Stimulated activated naive CD8-positive, alpha-beta T cell treated with anti-CD3 and anti-CD28 coated beads, Interleukin-15, Interleukin-2, amounts not matched to agents 100 U/mL and 50 U/mL, for 24 hours (primary cell): ENCODE data around the gene MSANTD4.
"Not testable (repeated sequence)": the region's sequence is repeated elsewhere in the genome, so short reads cannot be mapped to it uniquely, and the experiment has no call there.

Experiments
- ATAC-seq: fragments of 150-1000 bp; cut with Tn5 transposase; one replicate; pipeline ENCODE4 v1.10.0; 2021
- DNase-seq: peaks from one replicate; pipeline ENCODE4 v3.0.0; 2021

The MSANTD4 gene

GRCh38 chr11:106021967-106022794, at the start of gene MSANTD4:
TSS of gene MSANTD4 (minus strand) at chr11:106022240. CDS start at chr11:106010917, 11,323 bp downstream.
- DNase-seq: peak; percentile 94
- ATAC-seq: peak; percentile 99

- no peak for ATAC-seq
- no peak for DNase-seq
Observed at GRCh38 chr11:106070606-106071005, 48.6 kb upstream of the MSANTD4 start.

- DNase-seq (no peak), ATAC-seq (peak; percentile 49)
Observed at GRCh38 chr11:106063009-106063408, 41.0 kb upstream of the MSANTD4 start.

- no peak for DNase-seq
- ATAC-seq: no peak
Observed at GRCh38 chr11:106061954-106062949, 40.2 kb upstream of the MSANTD4 start.

GRCh38 chr11:106061249-106061784, 39.3 kb upstream of the MSANTD4 start:
- no peak for ATAC-seq
- DNase-seq: no peak

GRCh38 chr11:106059617-106060016, 37.6 kb upstream of the MSANTD4 start:
- ATAC-seq (no peak), DNase-seq (no peak)

- not testable (repeated sequence) for DNase-seq, ATAC-seq
Observed at GRCh38 chr11:106058377-106058776, 36.3 kb upstream of the MSANTD4 start.

GRCh38 chr11:106051103-106051502, 29.1 kb upstream of the MSANTD4 start:
- ATAC-seq (no peak), DNase-seq (no peak)

GRCh38 chr11:106049727-106050476, 27.9 kb upstream of the MSANTD4 start:
- DNase-seq (no peak), ATAC-seq (no peak)

GRCh38 chr11:106047631-106048030, 25.6 kb upstream of the MSANTD4 start:
- no peak for ATAC-seq

GRCh38 chr11:106043540-106043939, 21.5 kb upstream of the MSANTD4 start:
- DNase-seq: no peak
- no peak for ATAC-seq

More at GRCh38 chr11:106047631-106048030, 25.6 kb upstream of the MSANTD4 start:
- DNase-seq: no peak

- ATAC-seq: no peak
- no peak for DNase-seq
Observed at GRCh38 chr11:106032861-106033260, 10.8 kb upstream of the MSANTD4 start.

GRCh38 chr11:106031936-106032335, 9.9 kb upstream of the MSANTD4 start:
- ATAC-seq (no peak), DNase-seq (no peak)

GRCh38 chr11:106031202-106031810, 9.3 kb upstream of the MSANTD4 start:
- ATAC-seq (no peak), DNase-seq (no peak)

GRCh38 chr11:106030609-106031008, 8.6 kb upstream of the MSANTD4 start:
- ATAC-seq (no peak), DNase-seq (no peak)

- no peak for ATAC-seq
- DNase-seq: no peak
Observed at GRCh38 chr11:106022795-106023275, 795 bp upstream of the MSANTD4 start.

- DNase-seq: no peak
- peak; percentile 0 for ATAC-seq
Observed at GRCh38 chr11:106021181-106021966, 666 bp downstream of the MSANTD4 start.

- no peak for ATAC-seq
- no peak for DNase-seq
Observed at GRCh38 chr11:106017093-106017492, 4.9 kb downstream of the MSANTD4 start.

- no peak for ATAC-seq
- no peak for DNase-seq
Observed at GRCh38 chr11:106015066-106015465, 7.0 kb downstream of the MSANTD4 start.

GRCh38 chr11:106014620-106015019, 7.4 kb downstream of the MSANTD4 start:
- no peak for ATAC-seq

More at GRCh38 chr11:106014620-106015019, 7.4 kb downstream of the MSANTD4 start:
- no peak for DNase-seq
